ENCODE data around the gene PAX5.

- TF ChIP-seq CTCF (IDR thresholded peaks at IDR 0.05) (no peak), POLR2A (IDR thresholded peaks at IDR 0.05) (no peak)
Observed at GRCh38 chr9:37028420-37029031, 5.5 kb downstream of the PAX5 start.
